Stomach (tissue), 19 donors: Measurements from ENCODE around the gene PTHLH. TPM values are rescaled to one million over a fixed set of nuclear protein-coding genes. Genes with fewer than 3 reads are reported as not detected.
A peak's percentile ranks its signal among the peaks of the same experiment; 100 is the strongest.

Experiments used
- DNase-seq, 2 donors: peaks; one replicate each; pipeline versions ENCODE4 v3.0.0 to v3.0.0-alpha.2; 2013 to 2019
- H3K27ac ChIP-seq, 5 donors: fragments of 200-600 bp in 4 of 5; sonication (generic) in 4 of 5; one replicate each; pipeline ENCODE4 v1.5.1; 2013 to 2019; ENCODE audit warnings: mild to moderate bottlenecking in 1 of 5, moderate library complexity in 1 of 5
- H3K27me3 ChIP-seq, 3 donors: fragments of 200-600 bp; sonication (generic); one replicate each; pipeline ENCODE4 v1.5.1; 2017 to 2019; ENCODE audit warnings: mixed run types in 1 of 3
- H3K36me3 ChIP-seq, 4 donors: fragments of 200-600 bp; sonication (generic); 1 replicate in 3 of 4; 2 replicates in 1 of 4; pipeline ENCODE4 v1.5.1; 2016 to 2019
- H3K4me1 ChIP-seq, 4 donors: fragments of 200-600 bp; sonication (generic); one replicate each; pipeline ENCODE4 v1.5.1; 2016 to 2019
- H3K4me3 ChIP-seq, 4 donors: fragments of 200-600 bp; sonication (generic) in 3 of 4; one replicate each; pipeline ENCODE4 v1.5.1; 2016 to 2019; ENCODE audit warnings: mild to moderate bottlenecking in 1 of 4
- H3K9me3 ChIP-seq, 4 donors: fragments of 200-600 bp; sonication (generic); one replicate each; pipeline ENCODE4 v1.5.1; 2016 to 2019
- CTCF ChIP-seq, 7 experiments: fragments of 450-650 bp in 4 of 7; fragments of 200-600 bp in 3 of 7; sonication (generic) in 3 of 7; IDR thresholded peaks; one replicate each; pipeline ENCODE4 v1.5.1; 2016 to 2019; ENCODE audit warnings: antibody characterized with exemption in 7 of 7, control low read depth in 2 of 7, mild to moderate bottlenecking in 1 of 7
- EP300 ChIP-seq: sonication (generic); formaldehyde crosslinking; IDR thresholded peaks from one replicate; pipeline ENCODE4 v1.6.1; 2017; ENCODE audit warnings: antibody characterized with exemption
- POLR2A ChIP-seq, 4 donors: fragments of 450-650 bp; IDR thresholded peaks; one replicate each; pipeline ENCODE4 v1.6.1; 2016; ENCODE audit warnings: antibody characterized with exemption in 4 of 4, control low read depth in 2 of 4, mild to moderate bottlenecking in 1 of 4, moderate library complexity in 1 of 4
- POLR2AphosphoS5 ChIP-seq, 3 donors: sonication (generic); formaldehyde crosslinking; IDR thresholded peaks; one replicate each; pipeline ENCODE4 v1.6.1; 2016; ENCODE audit warnings: antibody characterized with exemption in 3 of 3
- WGBS, 5 donors: extraction: QIAGEN DNeasy Blood & Tissue Kit in 3 of 5; methylation state at CpG; one replicate each; pipeline versions ENCODE4 v1.1.5 to v1.1.7; 2013 to 2018; 5-methylcytosine and 5-hydroxymethylcytosine counted together
- intact Hi-C: fragments of 100-400 bp; cut with DNase I; formaldehyde crosslinking; loops from one replicate; pipeline ENCODE4 v1.15.1; 2023; ENCODE audit warnings: low total_unique reads
- long read RNA-seq, 10 donors: transcript quantifications; one replicate each; lab custom pipeline, GENCODE V29; 2026
- polyA plus RNA-seq, 3 donors: library from polyadenylated mRNA; stranded (reverse); fragments of 200-250 nt; gene quantifications; one replicate each; pipeline ENCODE4 v1.2.3, GENCODE V29; 2013
- total RNA-seq, 5 donors: library from RNA; depleted of rRNA; stranded (reverse); fragments of >200 nt; gene quantifications; one replicate each; pipeline versions ENCODE4 v1.1.0 to v1.2.3, GENCODE V29; 2014 to 2016
- donor health status: healthy with polysubstance abuse.
- donor health status: Bipolar disorder and iron deficiency.
- donor health status: healthy.

The PTHLH gene
- 1 to 10 TPM in 2 of 5 donors, under 1 TPM in 1, not detected in 2; 0.58 to 4.8 (median 2.8) TPM for total RNA-seq
- polyA plus RNA-seq = 1 to 10 TPM in 2 of 3 donors, under 1 TPM in 1; 0.75 to 1.9 (median 1.5) TPM
- long read RNA-seq, donor 1 = 0 reads
- long read RNA-seq, donor 2 = 0 reads
- long read RNA-seq, donor 3 = 0 reads
- long read RNA-seq, donor 4 = 0 reads
- long read RNA-seq, donor 5 = 0 reads
- long read RNA-seq, donor 6 = 0 reads
- long read RNA-seq, donor 7 = 0 reads
- long read RNA-seq, donor 8 = 0 reads
- long read RNA-seq, donor 9 = 0 reads
- long read RNA-seq, donor 10 = 0 reads

DNA sequence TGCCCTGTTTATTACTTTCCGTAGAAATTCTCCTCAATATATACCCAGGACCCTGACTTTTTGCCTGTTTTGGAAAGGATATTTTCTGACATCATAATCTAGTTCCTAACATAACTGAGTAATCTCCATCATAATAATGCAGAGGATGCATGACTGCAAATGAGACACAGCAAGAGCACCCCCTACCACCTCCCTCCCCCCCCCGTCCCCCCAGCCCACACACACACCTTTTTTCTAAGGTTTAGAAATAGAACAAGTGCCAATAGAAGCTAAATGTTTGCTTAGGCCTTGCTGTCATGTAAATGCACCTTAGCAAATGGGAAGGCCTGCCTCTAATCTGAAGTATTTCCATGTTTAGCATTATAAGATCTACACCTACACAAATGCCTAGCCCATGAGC lies at the start of gene PTHLH:
Gene PTHLH, minus strand, starts transcription at position 13 of the 400 bp plus-strand sequence. CDS start 3,239 bp downstream, outside the sequence.
- Histone ChIP-seq H3K9me3 (no peaks in the 10 kb centered on the region), H3K27ac (no peak within 1 kb of the TSS), H3K27me3 (peaks cover 10 to 90% (median 36%) of the 10 kb centered on the region in 3 donors), H3K36me3 (no peaks in the 10 kb centered on the region), H3K4me1 (peaks cover 33 to 57% (median 54%) of the 10 kb centered on the region in 4 donors), H3K4me3 (peak within 1 kb of the TSS in 1 of 4 donors; percentile 67)
- intact Hi-C loops = no loop called here
- TF ChIP-seq EP300 (no peak), POLR2AphosphoS5 (IDR thresholded peaks at IDR 0.05) (no peak), POLR2A (IDR thresholded peaks at IDR 0.05) (no peak), CTCF (IDR thresholded peaks at IDR 0.05) (no peak)
- 57 to 71% (median 67%) methylated on average over 2 of the region's 2 CpGs for WGBS, 5 donors
- no peak for DNase-seq

- Histone ChIP-seq H3K27ac (no peak overlapping the region), H3K4me3 (no peak overlapping the region), H3K36me3 (no peaks in the 10 kb centered on the region), H3K9me3 (no peaks in the 10 kb centered on the region), H3K4me1 (no peaks in the 10 kb centered on the region), H3K27me3 (no peaks in the 10 kb centered on the region)
- TF ChIP-seq CTCF (IDR thresholded peaks at IDR 0.05) (no peak), POLR2A (IDR thresholded peaks at IDR 0.05) (no peak), EP300 (no peak), POLR2AphosphoS5 (IDR thresholded peaks at IDR 0.05) (no peak)
- no peak for DNase-seq
- 67 to 81% (median 68%) methylated on average over 4 of the region's 4 CpGs for WGBS, 5 donors
- intact Hi-C loops = no loop called here
Measured at GRCh38 chr12:28021704-28022103, 49.2 kb upstream of the PTHLH start.

- 83 to 100% (median 93%) methylated on average over 1 of the region's 1 CpG for WGBS, 5 donors
- TF ChIP-seq EP300 = no peak
- TF ChIP-seq POLR2A (IDR thresholded peaks at IDR 0.05) = no peak
- no peak for TF ChIP-seq CTCF (IDR thresholded peaks at IDR 0.05)
- no peak for TF ChIP-seq POLR2AphosphoS5 (IDR thresholded peaks at IDR 0.05)
Measured at GRCh38 chr12:28017873-28018255, 45.3 kb upstream of the PTHLH start.

DNA sequence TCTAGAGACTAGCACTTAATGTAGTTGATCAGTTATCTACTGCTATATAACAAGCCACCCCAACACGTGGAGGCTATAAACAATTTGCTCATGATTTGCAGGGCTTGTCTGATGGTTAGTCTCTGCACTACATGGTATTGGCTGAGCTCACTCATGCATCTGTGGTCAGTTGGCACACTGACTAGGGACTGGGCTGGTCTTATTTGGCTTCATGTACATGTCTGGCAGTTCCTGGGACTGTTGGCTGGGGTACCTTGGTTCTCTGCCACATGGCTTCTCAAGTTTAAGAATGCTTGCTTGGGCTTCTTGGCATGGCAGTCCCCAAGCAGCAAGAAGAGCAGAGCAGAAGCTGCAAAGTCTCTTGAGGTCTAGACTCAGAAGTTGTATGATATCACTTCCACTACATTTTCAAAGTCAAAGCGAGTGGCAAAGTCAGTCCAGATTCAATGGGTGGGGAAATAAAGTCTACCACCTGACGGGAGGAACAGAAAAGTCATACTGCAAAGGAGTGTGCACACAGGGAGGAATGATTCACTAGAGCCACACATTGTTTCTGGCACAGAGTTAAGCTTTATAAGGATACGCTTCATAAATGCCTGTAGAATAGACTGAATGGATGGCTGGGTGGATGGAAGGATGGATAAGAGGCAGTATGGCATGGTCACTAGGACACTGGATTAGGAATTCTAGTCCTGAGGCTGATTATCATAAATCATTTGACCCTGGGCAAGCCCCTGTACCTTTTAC lies 44.8 kb upstream of the PTHLH start:
- intact Hi-C loops = no loop called here
- Histone ChIP-seq H3K9me3 (no peaks in the 10 kb centered on the region), H3K4me1 (no peaks in the 10 kb centered on the region), H3K36me3 (no peaks in the 10 kb centered on the region), H3K27ac (no peak overlapping the region), H3K27me3 (no peaks in the 10 kb centered on the region), H3K4me3 (no peak overlapping the region)
- 80 to 88% (median 85%) methylated on average over 4 of the region's 4 CpGs for WGBS, 5 donors
- DNase-seq = no peak
- no peak for TF ChIP-seq EP300
- no peak for TF ChIP-seq POLR2A (IDR thresholded peaks at IDR 0.05)
- TF ChIP-seq CTCF (IDR thresholded peaks at IDR 0.05) = no peak
- no peak for TF ChIP-seq POLR2AphosphoS5 (IDR thresholded peaks at IDR 0.05)

More at GRCh38 chr12:28017873-28018255, 45.3 kb upstream of the PTHLH start:
- H3K4me3 ChIP-seq = no peak overlapping the region
- intact Hi-C loops = no loop called here
- H3K27me3 ChIP-seq = no peaks in the 10 kb centered on the region
- no peaks in the 10 kb centered on the region for H3K9me3 ChIP-seq
- H3K4me1 ChIP-seq = no peaks in the 10 kb centered on the region
- no peaks in the 10 kb centered on the region for H3K36me3 ChIP-seq
- DNase-seq = no peak
- H3K27ac ChIP-seq = no peak overlapping the region
